SJSA1 (cell line): ENCODE results near the gene PLCH2. TPM values are rescaled to one million over a fixed set of nuclear protein-coding genes. Genes with fewer than 3 reads are reported as not detected.
"Not testable (repeated sequence)": the region's sequence is repeated elsewhere in the genome, so short reads cannot be mapped to it uniquely, and the experiment has no call there.

Experiments used
- DNase-seq, 2 experiments: peaks; one replicate each; pipeline ENCODE4 v3.0.0-alpha.2; 2015 to 2020; ENCODE audit warnings: low spot score in 2 of 2, low read depth in 1 of 2
- H3K27ac ChIP-seq: fragments of 250-450 bp; sonication (Bioruptor Pico); 2 replicates; pipeline ENCODE4 v1.5.1; 2020; ENCODE audit warnings: mild to moderate bottlenecking, moderate library complexity
- H3K27me3 ChIP-seq: fragments of 250-450 bp; sonication (Bioruptor Pico); replicated peaks from 2 replicates; pipeline ENCODE4 v1.5.1; 2020; ENCODE audit warnings: mild to moderate bottlenecking, moderate library complexity
- H3K36me3 ChIP-seq: fragments of 250-450 bp; sonication (Bioruptor Pico); 2 replicates; pipeline ENCODE4 v1.5.1; 2020; ENCODE audit warnings: mild to moderate bottlenecking
- H3K4me1 ChIP-seq: fragments of 250-450 bp; sonication (Bioruptor Pico); replicated peaks from 2 replicates; pipeline ENCODE4 v1.6.1; 2021; ENCODE audit warnings: mild to moderate bottlenecking
- H3K4me3 ChIP-seq: fragments of 250-450 bp; sonication (Bioruptor Pico); 2 replicates; pipeline ENCODE4 v1.5.1; 2020; ENCODE audit warnings: mild to moderate bottlenecking
- H3K9me3 ChIP-seq: fragments of 250-450 bp; sonication (Bioruptor Pico); replicated peaks from 2 replicates; pipeline ENCODE4 v1.5.1; 2020; ENCODE audit warnings: mild to moderate bottlenecking
- total RNA-seq: library from RNA; depleted of rRNA; stranded (reverse); fragments of >200 nt; shearing (Covaris generic); gene quantifications from 2 replicates; pipeline ENCODE4 v1.2.3, GENCODE V29; 2014

PLCH2 gene
- total RNA-seq, 1 experiment from 2014 or later = 0.24 TPM

DNA sequence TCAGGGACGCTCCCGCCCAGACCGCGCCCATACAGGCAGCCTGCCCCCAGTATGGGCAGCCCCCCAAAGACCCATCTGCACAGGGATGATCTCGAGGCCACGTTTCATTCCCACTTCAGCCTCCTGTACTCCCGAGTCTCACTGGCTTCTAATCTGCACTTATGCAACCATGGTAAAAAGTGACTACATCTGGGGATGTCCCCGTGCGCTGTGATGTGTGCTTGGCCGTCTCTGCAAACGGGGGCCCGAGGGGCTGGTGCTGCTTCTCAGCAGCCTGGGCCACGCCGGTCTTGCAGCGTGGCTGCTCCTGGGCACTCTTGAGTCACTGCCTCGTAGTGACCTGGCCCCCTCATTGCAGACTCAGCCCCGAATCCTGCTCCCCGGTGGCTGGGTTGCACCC lies 17.4 kb upstream of the PLCH2 start:
- peaks cover 13% of the 10 kb centered on the region for H3K27me3 ChIP-seq
- H3K9me3 ChIP-seq = 0 out of 2 replicates have a peak, but pooled peaks cover 6% of the 10 kb centered on the region
- peaks cover 8% of the 10 kb centered on the region for H3K4me1 ChIP-seq
- H3K27ac ChIP-seq = no peak overlapping the region
- H3K36me3 ChIP-seq = no peaks in the 10 kb centered on the region
- no peak overlapping the region for H3K4me3 ChIP-seq
- DNase-seq = no peak

- H3K36me3 ChIP-seq, H3K4me1 ChIP-seq, H3K27ac ChIP-seq, H3K9me3 ChIP-seq, DNase-seq, H3K4me3 ChIP-seq: not testable (repeated sequence)
- H3K27me3 ChIP-seq = peaks cover 16% of the 10 kb centered on the region
These were observed 16.9 kb upstream of the PLCH2 start for GRCh38 chr1:2459102-2459753.

- 0 out of 2 replicates have a peak, but pooled peaks cover 6% of the 10 kb centered on the region for H3K9me3 ChIP-seq
- no peak overlapping the region for H3K4me3 ChIP-seq
- H3K27ac ChIP-seq = no peak overlapping the region
- H3K4me1 ChIP-seq = 0 out of 2 replicates have a peak, but pooled peaks cover 5% of the 10 kb centered on the region
- H3K36me3 ChIP-seq = no peaks in the 10 kb centered on the region
- H3K27me3 ChIP-seq = peaks cover 21% of the 10 kb centered on the region
- no peak for DNase-seq
These were observed 16.3 kb upstream of the PLCH2 start for GRCh38 chr1:2459757-2460156.

DNA sequence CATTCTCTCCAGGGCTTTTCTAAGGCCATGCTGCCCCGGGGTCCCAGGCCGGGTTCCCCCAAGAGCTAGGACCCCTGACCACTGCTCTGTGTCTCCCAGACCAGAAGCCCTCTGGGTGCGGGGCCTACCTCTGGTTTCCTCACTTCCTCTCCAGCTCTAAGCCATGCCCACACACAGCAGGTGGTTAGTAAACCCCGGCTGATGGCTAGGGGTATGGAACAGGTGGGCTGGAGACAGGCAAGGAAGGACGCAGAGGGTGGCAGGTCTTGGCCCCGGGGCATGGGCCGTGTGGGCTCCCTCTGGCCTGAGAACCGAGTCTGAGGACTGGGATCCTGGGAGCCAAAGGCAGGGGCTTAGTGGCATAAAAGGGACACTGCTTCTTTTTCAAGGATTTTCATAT lies 15.9 kb upstream of the PLCH2 start:
- Histone ChIP-seq H3K27me3 (peaks cover 23% of the 10 kb centered on the region), H3K4me3 (no peak overlapping the region), H3K36me3 (no peaks in the 10 kb centered on the region), H3K4me1 (0 out of 2 replicates have a peak, but pooled peaks cover 5% of the 10 kb centered on the region), H3K27ac (no peak overlapping the region), H3K9me3 (0 out of 2 replicates have a peak, but pooled peaks cover 6% of the 10 kb centered on the region)
- no peak for DNase-seq

GRCh38 chr1:2460996-2461751 lies 14.9 kb upstream of the PLCH2 start:
- H3K4me3 ChIP-seq = no peak overlapping the region
- H3K27ac ChIP-seq = no peak overlapping the region
- 0 out of 2 replicates have a peak, but pooled peaks cover 5% of the 10 kb centered on the region for H3K4me1 ChIP-seq
- 0 out of 2 replicates have a peak, but pooled peaks cover 6% of the 10 kb centered on the region for H3K9me3 ChIP-seq
- H3K27me3 ChIP-seq = peaks cover 23% of the 10 kb centered on the region
- H3K36me3 ChIP-seq = no peaks in the 10 kb centered on the region
- no peak for DNase-seq

DNA sequence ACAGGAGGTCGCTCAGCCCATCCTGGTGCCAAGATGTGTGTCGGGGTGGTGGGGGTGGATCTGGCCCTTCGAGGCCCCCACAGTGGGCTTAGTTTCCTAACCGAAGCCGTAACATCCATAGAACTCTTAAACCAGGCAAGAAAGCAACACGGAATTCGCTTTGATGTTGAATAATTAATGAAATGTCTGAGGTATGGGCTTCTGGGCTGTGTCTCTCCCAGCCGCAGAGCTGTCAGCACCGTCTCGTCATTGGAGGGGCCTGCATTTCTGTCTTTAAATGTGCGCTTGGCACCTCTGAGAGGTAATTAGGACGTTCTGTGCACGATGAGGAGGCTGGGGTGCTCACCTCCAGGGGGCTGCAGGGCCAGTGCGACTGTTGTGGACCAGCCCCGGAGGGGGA lies 13.3 kb upstream of the PLCH2 start:
- 0 out of 2 replicates have a peak, but pooled peaks cover 6% of the 10 kb centered on the region for H3K9me3 ChIP-seq
- H3K36me3 ChIP-seq = no peaks in the 10 kb centered on the region
- H3K27me3 ChIP-seq = peaks cover 23% of the 10 kb centered on the region
- DNase-seq = no peak
- H3K4me1 ChIP-seq = 0 out of 2 replicates have a peak, but pooled peaks cover 5% of the 10 kb centered on the region
- no peak overlapping the region for H3K4me3 ChIP-seq
- no peak overlapping the region for H3K27ac ChIP-seq

DNA sequence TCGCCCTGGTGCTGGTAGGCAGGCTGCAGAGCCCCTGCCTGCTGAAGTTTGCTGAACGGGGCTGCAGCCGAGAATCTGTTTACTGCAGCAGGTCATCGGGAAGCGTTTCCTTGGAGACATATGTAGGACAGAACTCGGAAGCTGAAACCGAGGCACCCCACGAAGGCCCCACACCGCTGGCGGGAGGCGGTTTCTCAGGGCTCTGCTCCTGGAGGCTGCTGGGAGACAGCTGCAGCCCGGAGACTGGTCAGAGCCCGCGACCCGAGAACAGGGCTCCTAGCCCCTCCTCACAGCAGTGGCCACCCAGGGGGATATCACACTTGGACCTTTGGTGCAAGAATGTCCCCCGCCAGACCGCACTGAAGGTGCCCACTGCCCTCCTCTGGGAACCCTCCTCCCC lies 12.7 kb upstream of the PLCH2 start:
- H3K27me3 ChIP-seq = peaks cover 28% of the 10 kb centered on the region
- no peak for DNase-seq
- 0 out of 2 replicates have a peak, but pooled peaks cover 6% of the 10 kb centered on the region for H3K9me3 ChIP-seq
- no peak overlapping the region for H3K4me3 ChIP-seq
- H3K4me1 ChIP-seq = 0 out of 2 replicates have a peak, but pooled peaks cover 5% of the 10 kb centered on the region
- H3K36me3 ChIP-seq = no peaks in the 10 kb centered on the region
- no peak overlapping the region for H3K27ac ChIP-seq

- DNase-seq = no peak
- Histone ChIP-seq H3K4me3 (no peak overlapping the region), H3K27ac (no peak overlapping the region), H3K9me3 (no peaks in the 10 kb centered on the region), H3K4me1 (0 out of 2 replicates have a peak, but pooled peaks cover 5% of the 10 kb centered on the region), H3K27me3 (peaks cover 40% of the 10 kb centered on the region), H3K36me3 (no peaks in the 10 kb centered on the region)
These were observed 10.5 kb upstream of the PLCH2 start for GRCh38 chr1:2465371-2466269.

- DNase-seq = no peak
- Histone ChIP-seq H3K27me3 (peaks cover 41% of the 10 kb centered on the region), H3K36me3 (no peaks in the 10 kb centered on the region), H3K27ac (no peak overlapping the region), H3K9me3 (no peaks in the 10 kb centered on the region), H3K4me1 (0 out of 2 replicates have a peak, but pooled peaks cover 5% of the 10 kb centered on the region), H3K4me3 (no peak overlapping the region)
These were observed 9.8 kb upstream of the PLCH2 start for GRCh38 chr1:2466270-2466665.

DNA sequence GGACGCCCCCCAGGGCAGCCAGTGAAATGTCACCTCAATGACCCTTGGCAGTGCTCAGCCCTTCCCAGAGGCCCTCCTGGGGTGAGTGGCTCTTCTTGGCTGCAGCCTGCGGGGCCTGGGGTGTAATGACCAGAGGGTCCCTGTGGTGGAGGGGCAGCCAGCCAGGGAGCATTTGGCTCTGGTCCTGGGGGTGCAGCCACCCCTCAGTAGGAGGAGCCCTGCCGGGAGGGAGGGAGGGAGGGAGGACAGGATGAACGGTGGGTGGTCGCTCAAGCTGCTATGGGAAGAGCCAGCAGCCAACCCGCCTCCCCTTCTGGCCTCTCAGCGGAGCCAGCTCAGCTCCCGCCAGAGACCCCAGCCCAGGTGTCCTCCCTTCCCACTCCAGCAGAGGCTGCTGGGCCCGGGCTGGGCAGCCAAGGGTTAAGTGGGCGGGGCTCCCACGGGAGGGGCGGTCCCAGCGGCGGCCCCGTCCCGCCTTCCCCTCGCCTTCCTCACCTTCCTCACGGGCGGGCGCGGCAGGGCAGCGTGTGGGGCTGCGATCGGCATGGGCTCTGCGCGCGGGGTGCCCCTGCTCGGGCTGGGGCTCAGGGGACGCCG lies 9.0 kb upstream of the PLCH2 start:
- H3K4me3 ChIP-seq = no peak overlapping the region
- peaks cover 10% of the 10 kb centered on the region for H3K4me1 ChIP-seq
- H3K27ac ChIP-seq = no peak overlapping the region
- H3K27me3 ChIP-seq = peaks cover 41% of the 10 kb centered on the region
- no peaks in the 10 kb centered on the region for H3K36me3 ChIP-seq
- DNase-seq = no peak
- no peaks in the 10 kb centered on the region for H3K9me3 ChIP-seq

DNA sequence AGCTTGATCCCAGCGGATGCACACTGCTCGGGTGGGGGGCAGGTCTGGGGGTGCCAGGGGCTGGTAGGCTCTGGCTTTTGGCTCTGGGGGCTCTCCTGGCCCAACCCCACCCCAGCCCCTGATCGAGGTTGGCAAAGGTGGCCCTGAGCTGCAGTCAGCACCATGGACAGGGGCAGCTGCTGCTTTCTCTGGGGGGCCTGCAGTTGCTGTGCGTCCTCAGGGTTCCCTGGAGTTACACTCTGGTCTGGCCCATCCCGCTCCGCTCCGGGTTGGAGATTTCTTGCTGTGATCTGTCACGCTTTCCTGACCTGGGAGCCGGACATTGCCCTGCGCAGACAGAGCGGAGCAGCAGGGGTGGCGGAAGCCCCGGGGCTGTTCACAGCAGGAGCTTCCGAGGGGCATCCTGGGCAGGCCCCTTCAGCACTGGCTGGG lies 8.0 kb upstream of the PLCH2 start:
- Histone ChIP-seq H3K4me1 (peaks cover 15% of the 10 kb centered on the region), H3K9me3 (no peaks in the 10 kb centered on the region), H3K27ac (no peak overlapping the region), H3K4me3 (no peak overlapping the region), H3K36me3 (no peaks in the 10 kb centered on the region), H3K27me3 (peaks cover 44% of the 10 kb centered on the region)
- no peak for DNase-seq

DNA sequence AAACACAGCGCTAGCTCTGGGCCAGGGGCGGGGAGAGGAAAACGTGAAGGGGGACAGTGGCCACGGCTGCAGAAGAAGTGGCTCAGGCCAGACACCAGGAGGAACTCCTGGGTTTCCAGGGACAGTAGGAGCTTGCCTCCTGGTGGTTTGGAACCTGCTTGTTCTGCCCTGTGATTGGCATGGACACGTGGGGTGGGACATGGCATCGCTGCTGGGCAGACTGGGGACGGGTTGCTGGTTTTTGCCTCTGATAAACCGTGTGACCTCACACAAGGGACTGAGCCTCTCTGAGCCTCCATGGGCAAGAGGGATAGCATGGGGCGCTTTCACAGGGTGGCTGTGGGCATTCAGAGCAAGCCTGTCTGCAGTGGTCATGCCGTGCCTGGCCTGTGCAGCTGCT lies 7.5 kb upstream of the PLCH2 start:
- no peaks in the 10 kb centered on the region for H3K36me3 ChIP-seq
- H3K27me3 ChIP-seq = peaks cover 40% of the 10 kb centered on the region
- no peaks in the 10 kb centered on the region for H3K9me3 ChIP-seq
- no peak for DNase-seq
- H3K27ac ChIP-seq = no peak overlapping the region
- H3K4me1 ChIP-seq = peaks cover 13% of the 10 kb centered on the region
- H3K4me3 ChIP-seq = no peak overlapping the region
